NCI-H1105 treated with DMSO at 0.1 percent for 48 hours (cell line): ENCODE measurements around the gene TBCEL.

ENCODE experiments used
- DNase-seq: peaks from one replicate; lab custom pipeline; 2025; lab: John Stamatoyannopoulos, UW

The TBCEL gene

GRCh38 chr11:121138259-121138658 lies 114.4 kb downstream of the TBCEL start:
- no peak for DNase-seq

- no peak for DNase-seq
These were observed 116.5 kb downstream of the TBCEL start for GRCh38 chr11:121140369-121140768.
